GM18499 (cell line): ENCODE results near the gene POLDIP2.
A peak's percentile ranks its signal among the peaks of the same experiment; 100 is the strongest.

Experiments
- ATAC-seq: cut with Tn5 transposase; IDR thresholded peaks from one replicate; pipeline ENCODE4 v1.9.1; 2021; ENCODE audit warnings: moderate number of reproducible peaks; ENCODE audit not compliant: insufficient read depth, unreplicated experiment

POLDIP2 gene

DNA sequence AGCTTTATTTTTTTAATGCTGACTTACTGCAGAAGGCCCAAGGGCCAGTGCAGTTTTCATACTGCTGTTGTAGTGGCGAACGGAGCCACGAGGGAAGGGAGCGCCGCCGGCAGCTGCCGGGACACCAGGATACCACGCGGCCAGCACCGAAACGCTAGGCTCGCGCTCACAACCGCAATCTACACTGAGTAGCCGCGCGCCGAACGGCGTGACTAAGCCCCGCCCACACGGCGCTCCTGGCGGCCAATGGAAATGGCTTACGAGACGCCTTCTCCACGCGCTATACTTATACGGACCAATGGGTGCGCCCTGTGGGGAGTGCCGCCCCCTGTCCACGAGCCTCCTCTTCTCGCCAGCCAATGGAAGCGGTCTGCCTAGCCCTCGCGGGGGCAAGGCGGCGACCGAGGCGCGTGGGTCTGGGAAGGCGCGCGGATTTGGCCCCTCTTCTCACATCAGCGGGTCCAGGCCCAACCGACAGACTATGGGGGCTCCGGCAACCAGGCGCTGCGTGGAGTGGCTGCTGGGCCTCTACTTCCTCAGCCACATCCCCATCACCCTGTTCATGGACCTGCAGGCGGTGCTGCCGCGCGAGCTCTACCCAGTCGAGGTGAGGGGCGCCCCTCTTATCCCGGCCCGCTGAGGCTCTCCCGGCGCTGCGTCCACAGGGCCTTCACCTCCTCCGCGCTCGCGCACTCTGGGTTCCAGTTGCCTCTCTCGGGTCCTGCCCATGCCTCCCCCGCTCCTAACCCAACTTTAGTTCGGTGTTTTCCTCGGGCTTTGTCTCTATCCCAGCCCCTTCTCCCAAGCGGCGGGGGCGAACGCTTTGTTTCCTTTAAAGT is 38.3 kb downstream of the POLDIP2 start, which contains the start of gene TMEM97:
TMEM97 (plus strand) TSS at position 442 of the 839 bp plus-strand sequence; CDS start at position 482, 40 bp downstream.
- ATAC-seq, result peak; percentile 90

DNA sequence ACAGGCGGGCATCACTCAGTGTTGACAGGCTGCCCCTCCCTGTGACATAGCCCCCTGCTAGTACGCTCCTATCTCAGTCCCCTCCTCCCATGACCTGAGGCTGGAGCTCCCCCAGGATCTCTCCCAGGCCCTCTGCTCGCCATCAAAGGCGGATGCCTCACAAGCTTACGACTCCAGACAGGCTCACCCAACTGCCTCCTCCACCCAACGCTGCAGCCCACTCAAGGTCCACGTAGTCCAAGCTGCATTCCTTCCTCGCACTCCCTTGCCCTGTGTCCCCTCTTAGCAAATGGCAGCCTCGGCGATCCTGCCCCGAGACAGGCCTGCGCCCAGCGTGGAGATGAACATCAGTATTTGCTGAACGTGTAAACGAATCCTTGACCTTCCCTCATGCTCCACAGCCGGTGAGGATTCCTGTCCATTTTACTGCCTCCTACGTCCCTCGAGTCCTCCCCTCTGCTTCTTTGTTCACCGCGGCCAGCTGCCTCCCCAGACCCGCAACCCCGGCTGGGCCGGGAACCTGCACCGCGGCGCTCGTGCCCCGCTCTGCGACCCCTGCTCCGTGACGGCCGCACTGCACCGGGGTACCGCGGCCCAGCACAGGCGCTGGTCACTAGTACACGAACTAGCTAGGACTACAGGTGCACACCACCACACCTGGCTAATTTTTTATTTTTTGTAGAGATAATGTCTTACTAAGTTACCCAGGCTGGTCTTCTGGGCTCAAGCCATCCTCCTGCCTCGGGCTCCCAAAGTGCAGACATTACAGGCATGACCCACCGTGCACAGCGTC is 39.2 kb downstream of the POLDIP2 start:
- no peak for ATAC-seq

DNA sequence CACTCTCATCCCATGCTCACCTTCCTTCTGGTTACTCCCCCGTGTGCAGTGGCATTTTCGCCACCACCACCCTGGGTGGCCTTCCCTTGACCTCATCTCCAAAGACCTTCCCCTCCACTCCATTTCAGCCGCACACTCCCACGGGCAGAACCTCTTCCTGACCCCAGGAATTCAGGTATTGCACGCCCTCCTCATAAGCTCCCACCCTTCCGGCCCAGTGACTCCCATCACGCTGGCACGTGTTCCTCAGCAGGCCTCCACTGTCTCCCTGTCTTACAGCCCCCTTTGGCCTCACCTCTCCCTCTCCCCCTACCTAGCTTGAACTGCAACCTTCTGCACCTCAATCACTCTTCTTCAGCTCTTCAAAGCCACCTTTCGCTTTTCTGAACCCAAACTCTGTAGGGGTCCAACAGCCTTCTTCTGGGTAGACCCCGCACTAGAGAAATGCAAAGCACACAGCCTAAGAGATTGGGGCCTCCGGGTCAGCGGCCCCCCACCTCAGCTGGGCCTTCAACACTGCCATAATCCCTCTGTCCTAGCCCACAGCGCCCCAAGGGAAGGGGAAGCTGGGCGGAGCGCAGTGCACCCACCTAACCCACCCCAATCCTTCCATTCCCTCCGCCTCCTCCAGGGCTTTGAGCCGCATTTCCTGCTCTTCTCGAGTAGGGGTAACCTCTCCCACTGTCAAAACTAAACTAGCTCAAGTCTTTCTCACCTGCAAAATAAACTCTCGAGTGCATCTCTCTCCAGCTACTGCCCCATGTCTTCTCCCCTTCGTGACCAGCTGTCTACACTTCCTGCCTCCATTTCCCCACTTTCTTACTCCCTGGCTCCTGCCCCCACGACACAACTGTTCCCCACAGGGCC is 40.0 kb downstream of the POLDIP2 start:
- no peak for ATAC-seq

DNA sequence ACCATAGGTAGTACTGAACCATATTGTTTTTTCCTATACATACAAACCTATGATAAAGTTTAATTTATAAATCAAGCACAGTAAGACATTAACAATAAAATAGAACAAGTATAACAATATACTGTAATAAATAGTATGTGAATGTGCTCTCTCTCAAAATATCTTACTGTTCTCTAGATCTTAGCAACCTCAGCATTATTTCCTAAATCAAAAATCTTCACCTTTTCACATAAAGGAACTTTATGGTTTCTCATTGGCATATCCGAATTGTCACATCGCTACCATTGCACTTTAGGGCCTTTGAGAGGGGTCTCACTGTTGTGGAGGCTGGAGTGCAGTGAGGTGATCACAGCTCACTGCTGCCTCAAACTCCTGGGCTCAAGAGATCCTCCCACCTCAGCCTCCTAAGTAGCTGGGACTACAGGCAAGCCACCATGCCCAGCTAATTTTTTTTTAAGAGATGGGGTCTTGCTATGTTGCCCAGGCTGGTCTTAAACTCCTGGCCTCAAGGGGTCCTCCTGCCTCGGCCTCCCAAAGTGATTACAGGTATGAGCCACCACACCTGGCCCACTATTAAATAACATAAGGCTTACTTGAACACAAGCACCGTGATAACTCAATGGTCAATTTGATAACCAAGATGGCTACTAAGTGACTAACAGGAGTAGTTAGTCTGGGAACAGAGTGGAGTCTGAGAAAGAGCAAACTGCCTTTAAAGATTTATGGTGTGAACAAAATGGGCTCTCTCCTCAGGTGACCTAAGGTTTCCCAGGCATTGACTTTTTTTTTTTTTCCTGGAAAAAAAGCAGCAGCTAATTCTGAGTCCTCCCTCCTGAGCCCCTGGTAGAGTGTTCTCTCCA is 41.3 kb downstream of the POLDIP2 start:
- ATAC-seq, result no peak

DNA sequence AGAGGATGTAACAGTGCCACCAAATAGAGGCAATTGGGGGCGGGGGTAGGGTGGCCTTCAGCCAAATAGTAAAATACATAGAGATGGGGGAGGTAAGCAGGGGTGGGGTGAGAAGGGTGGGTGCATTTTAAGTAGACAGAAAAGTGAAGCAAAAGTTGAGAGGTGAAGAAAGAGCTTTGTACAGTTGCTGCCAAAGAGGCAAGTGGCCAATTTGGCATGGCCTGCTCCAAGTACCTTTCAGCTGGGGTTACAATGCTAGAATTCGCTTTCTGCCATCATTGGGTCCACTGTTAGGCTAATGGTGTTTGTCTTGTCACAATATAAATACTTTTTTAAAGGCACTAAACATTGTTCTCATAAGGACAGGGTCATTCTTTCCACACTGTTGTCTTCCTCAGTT is 43.5 kb downstream of the POLDIP2 start:
- ATAC-seq, result no peak

DNA sequence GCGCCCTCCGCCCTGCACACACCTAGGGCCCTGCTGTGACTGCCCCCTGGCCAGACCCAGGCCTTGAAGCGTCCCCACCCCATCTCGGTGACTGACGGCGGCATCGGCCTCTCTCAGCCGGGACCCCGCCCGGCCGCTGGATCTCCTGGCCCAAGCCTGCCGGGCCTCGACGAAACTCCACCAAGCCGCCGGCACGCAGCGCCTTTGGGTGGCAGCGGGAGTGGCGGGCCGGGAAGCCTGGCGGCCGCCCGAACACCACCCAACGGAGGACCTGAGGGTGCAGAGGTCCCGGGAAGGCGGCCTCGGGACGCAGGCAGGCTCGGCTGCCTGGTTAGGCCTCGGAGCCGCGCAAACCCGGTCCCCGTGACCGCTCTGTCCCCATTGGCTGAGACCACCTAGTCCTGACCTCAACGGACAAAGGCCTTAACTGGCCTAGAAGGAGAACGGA is 50.3 kb downstream of the POLDIP2 start:
- no peak for ATAC-seq

DNA sequence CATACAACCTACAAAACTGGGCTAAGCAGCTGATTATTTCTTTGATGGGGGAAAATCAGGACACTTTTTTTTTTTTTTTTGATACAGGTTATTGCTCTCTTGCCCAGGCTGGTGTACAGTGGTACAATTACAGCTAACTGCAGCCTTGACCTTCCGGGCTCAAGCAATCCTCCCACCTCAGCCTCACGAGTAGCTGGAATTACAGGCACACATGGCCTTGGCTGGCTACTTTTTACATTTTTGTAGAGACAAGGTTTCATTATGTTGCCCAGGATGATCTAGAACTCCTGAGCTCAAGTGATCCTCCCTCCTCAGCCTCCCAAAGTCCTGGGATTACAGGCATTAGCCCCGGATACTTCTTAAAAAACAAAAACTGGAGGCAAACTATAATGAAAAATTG is 58.9 kb downstream of the POLDIP2 start:
- no peak for ATAC-seq
